Measurements from ENCODE around the gene SMC1B.
"Not testable (repeated sequence)": the region's sequence is repeated elsewhere in the genome, so short reads cannot be mapped to it uniquely, and the experiment has no call there.

The SMC1B gene, protein sequence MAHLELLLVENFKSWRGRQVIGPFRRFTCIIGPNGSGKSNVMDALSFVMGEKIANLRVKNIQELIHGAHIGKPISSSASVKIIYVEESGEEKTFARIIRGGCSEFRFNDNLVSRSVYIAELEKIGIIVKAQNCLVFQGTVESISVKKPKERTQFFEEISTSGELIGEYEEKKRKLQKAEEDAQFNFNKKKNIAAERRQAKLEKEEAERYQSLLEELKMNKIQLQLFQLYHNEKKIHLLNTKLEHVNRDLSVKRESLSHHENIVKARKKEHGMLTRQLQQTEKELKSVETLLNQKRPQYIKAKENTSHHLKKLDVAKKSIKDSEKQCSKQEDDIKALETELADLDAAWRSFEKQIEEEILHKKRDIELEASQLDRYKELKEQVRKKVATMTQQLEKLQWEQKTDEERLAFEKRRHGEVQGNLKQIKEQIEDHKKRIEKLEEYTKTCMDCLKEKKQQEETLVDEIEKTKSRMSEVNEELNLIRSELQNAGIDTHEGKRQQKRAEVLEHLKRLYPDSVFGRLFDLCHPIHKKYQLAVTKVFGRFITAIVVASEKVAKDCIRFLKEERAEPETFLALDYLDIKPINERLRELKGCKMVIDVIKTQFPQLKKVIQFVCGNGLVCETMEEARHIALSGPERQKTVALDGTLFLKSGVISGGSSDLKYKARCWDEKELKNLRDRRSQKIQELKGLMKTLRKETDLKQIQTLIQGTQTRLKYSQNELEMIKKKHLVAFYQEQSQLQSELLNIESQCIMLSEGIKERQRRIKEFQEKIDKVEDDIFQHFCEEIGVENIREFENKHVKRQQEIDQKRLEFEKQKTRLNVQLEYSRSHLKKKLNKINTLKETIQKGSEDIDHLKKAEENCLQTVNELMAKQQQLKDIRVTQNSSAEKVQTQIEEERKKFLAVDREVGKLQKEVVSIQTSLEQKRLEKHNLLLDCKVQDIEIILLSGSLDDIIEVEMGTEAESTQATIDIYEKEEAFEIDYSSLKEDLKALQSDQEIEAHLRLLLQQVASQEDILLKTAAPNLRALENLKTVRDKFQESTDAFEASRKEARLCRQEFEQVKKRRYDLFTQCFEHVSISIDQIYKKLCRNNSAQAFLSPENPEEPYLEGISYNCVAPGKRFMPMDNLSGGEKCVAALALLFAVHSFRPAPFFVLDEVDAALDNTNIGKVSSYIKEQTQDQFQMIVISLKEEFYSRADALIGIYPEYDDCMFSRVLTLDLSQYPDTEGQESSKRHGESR

DNA sequence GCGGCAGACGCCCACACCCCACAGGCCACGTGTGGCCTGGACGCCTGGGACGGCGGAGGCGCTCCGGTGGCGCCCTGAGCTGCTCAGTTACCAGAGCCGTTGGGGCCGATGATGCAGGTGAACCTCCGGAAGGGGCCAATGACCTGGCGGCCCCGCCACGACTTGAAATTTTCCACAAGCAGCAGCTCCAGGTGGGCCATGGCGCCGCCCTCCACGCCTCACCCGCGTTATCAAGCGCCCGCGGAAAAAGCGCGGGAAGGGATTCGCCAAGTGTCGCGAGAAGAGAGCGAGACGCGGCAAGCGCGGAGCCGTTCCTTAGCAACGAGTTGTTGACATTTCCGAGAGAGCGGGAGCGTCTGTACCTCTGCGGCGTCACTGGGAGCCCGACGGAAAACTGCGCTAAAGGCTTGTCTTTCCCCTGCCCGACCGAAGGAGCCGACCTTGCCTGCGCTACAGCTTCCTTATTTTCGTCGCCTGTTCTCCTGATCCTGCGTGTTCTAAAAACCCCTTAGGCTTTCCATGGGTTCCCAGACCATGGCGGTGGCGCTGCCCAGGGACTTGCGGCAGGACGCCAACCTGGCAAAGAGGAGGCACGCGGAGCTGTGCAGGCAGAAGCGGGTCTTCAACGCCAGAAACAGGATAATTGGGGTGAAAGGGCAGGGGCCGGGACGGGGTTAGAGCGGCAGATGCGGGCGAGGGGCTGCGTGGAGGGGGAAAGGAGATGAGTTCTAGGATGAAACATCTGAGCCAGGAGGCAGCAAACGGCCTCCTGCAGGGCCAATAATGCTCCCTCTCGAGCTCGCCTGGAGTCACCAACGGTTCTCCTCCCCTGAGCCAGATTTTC lies at the start of gene SMC1B, which contains the start of gene RIBC2:
SMC1B (minus strand) TSS at position 232 of the 844 bp plus-strand sequence; CDS start at position 200, 32 bp downstream.
RIBC2 (plus strand) TSS at position 326 of the 844 bp plus-strand sequence; CDS start at position 520, 194 bp downstream.
- DNase-seq (ENCODE audit: low spot score), result no peak

DNA sequence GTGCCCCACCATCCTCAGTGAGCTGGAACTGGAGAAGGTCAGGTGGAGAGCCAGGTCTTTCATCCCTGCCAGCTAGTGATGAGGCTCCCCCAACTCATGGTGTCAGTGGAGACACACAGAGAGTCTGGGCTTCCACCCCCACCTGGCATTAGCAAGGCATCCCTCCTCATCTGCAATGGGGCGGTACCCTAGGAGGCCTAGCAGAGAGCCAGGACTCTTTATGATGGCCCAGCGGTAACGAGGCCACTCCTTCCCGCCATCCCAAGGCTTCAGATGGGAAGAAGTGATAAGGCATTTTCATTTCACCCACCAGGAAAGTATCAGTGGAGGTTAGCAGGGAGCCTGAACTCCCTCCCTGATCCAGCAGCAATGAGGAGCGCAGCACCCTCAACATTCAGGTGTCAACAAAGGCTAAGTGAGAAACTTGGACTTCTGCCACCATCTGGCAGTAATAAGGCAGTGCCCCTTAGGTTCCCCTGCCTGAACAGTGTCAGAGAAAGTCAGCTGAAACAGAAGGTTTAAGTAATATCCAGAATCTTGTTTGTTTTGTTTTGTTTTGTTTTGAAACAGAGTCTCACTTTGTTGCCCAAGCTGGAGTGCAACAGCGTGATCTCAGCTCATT lies 48.7 kb upstream of the SMC1B start:
- DNase-seq (ENCODE audit: low spot score), result no peak

DNA sequence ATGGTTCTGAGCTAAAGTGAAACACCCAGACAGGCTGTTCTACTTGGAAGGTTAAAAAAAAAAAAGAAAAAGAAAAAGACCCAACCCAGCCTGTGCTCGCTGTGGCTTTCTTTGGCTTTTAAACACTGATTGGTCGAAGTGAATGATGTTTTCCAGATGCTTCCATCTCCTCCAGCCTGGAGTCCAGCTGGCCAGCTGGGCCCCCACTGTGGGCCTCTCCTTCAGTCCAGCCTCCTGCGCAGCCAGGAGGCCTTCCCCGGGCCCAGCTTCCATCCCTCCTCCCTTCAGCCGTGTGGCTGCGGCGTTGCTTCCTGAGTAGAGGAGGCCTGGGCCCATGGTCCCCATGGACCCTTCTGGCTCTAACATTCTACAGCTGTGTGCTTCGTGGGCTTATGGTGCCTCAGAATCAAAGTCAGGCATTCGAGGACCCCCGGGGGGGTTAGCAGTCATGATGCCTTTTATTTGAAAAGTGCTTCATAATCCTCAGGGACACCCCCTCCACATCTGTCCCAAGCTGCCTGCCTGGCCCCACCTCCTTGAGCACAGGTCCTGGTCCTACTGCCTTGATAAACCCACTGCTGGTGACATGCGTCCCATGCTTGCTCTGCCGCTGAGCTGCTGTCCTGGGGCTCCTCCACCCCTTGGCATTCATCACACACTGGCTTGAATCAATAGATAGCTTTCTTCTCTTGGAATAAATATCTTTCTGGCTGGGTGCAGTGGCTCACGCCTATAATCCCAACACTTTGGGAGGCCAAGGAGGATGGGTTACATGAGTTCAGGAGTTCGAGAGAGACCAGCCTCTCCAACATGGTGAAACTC lies 47.1 kb upstream of the SMC1B start:
- DNase-seq (ENCODE audit: low spot score), result no peak

DNA sequence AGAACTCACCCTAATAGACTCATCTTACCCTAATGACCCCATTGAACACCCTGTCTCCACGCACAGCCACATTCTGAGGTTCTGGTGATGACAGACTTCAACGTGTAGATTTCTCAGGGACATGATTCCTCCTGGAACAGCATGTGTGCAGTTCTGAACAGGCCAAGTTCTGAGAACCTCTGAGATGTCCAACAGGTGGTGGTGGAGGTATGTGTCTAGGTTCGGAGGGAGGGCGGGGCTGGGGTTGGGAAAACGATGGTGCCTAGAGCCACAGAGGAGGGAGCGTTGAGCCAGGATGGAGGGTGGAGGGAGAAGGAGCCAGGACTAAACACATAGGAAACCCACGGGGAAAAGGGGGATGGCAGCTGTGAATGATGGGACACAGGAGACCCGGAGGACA lies 45.8 kb upstream of the SMC1B start:
- no peak for DNase-seq (ENCODE audit: low spot score)

DNA sequence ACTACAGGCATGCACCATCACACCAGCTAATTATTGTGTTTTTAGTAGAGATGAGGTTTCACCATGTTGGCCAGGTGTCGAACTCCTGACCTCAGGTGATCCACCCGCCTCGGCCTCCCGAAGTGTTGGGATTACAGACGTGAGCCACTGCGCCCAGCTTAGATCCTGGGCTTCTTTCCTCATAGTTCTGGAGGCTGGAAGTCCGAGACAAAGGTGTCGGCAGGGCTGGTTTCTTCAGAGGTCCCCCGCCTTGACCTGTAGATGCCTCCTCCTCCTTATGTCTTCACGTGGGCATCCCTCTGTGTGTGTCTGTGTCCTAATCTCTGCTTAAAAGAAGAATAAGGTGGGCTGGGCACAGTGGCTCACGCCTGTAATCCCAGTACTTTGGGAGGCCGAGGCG lies 45.1 kb upstream of the SMC1B start:
- no peak for DNase-seq (ENCODE audit: low spot score)

DNA sequence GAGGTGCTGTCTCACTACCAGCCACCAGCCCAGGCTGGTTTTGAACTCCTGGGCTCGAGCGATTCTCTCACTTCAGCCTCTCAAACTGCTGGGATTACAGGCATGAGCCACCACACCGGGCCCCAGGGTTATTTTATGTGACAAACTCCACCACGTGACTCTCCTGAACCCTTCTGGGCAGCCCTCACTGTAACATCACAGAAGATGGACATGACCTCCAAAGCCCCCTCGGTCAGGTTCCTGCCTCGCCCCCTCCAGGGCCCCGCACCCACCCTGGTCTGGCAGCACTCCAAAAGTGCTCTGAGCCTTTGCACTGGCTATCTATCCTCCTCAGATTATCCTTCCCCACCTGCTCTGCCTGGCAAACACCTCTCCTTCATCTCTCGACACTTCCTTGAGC lies 43.4 kb upstream of the SMC1B start:
- DNase-seq (ENCODE audit: low spot score), result no peak

DNA sequence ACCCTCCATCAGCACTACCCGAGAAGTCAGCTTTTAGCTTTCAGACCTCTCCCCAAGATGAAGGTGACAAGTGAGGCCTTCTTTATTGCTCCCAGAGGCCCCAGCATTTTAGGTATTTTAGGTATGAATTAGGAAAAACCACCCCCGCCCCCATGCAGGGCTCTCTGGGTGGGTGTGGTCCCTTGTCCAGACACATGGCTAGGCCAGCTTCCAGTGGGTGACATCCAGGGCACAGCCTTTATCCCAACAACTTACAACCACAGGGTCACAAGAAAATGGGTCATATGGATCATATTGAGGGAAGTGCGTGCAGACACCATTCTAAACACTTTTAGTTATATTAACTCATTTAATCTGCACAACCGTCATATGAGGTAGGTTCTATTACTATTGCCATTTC lies 42.2 kb upstream of the SMC1B start:
- no peak for DNase-seq (ENCODE audit: low spot score)

DNA sequence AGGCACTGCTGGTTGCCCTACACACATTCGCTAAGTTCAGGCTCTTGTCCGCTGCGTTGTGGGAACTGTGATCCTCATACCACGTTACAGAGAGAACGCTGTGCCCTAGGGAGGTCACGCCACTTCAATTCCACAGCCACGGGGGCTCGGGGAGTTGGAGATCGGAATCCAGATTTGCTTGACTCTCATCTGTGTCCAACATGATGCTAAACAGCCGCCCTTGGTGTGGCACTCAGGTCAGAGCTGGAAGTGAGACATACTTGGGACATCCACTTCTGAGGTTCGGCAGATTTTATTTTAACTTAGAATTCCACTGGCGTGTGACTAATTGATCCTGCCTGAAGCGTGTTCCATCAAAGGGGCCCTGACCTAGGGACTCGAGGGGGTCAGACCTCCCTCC lies 41.8 kb upstream of the SMC1B start:
- no peak for DNase-seq (ENCODE audit: low spot score)

DNA sequence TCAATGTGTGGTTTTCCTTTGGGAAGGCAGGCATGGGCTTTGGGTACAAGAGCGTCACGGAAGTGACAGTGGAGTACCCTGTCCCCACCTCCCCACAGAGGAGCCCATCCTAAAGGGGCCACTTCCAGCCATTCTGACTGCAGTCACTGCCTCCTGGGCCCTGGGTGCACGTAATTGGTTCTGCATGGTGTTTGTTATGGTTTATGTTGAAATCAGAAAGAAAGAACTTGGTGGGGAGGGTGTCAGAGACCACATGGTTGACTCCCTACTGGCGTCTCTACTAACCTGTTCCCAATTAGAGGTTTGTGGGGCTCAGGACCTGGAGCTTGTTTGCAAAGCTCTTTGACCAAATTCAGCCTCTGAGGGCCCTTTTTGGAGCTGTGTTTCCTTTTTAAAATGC lies 40.9 kb upstream of the SMC1B start:
- no peak for DNase-seq (ENCODE audit: low spot score)

DNA sequence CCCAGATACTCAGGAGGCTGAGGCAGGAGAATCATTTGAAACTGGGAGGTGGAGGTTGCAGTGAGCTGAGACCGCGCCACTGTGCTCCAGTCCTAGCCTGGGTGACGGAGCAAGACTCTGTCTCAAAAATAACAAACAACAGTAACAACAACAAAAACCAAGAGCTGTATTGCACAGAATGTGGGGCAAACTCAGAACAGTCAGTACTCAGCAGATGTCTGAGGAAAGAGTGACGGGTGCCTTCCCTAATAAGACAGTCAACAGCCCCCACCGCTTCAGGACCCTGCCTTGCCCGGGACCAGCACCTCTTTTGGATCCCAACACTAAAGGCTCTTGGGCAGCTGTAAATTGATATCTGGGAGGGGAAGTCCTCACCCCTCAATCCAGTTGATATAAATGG lies 40.4 kb upstream of the SMC1B start:
- DNase-seq (ENCODE audit: low spot score), result no peak

DNA sequence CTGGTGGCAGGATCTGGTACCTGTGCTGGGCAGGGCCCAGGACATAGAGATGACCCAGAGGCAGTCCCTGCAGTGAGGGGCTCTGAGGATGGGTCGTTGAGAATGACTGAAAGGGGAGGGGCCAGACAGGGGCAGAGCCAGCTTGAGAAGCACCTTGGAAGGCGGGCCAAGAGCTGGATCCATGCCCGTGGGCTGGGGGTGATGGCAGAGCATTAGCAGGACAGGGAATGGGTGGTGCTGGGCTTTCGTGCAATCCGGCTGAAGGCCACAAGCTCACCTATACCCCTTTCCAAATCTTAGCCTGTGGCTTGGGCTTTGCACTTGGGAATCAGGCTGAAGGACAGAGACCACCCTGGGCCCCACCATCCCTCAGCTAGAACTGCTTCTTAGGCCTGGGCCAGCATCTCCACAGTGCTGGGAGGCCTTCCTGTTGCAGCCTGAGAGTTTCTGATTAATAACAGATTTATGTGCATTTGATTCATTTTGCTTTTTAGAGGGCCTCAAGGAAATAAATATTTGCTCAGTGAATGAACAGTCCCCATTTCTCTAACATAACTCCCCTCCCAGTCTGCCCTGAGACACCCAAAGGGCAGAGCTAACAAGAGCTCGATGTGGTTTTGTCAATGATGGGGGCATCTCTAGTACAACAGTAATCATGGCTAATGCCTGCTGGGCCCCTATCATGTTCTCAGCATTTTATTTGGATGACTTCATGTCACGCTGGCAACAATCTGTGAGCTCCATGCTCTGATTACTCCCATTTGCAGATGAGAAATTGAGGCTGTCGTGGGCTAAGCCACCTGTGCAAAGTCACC lies 39.4 kb upstream of the SMC1B start:
- no peak for DNase-seq (ENCODE audit: low spot score)

DNA sequence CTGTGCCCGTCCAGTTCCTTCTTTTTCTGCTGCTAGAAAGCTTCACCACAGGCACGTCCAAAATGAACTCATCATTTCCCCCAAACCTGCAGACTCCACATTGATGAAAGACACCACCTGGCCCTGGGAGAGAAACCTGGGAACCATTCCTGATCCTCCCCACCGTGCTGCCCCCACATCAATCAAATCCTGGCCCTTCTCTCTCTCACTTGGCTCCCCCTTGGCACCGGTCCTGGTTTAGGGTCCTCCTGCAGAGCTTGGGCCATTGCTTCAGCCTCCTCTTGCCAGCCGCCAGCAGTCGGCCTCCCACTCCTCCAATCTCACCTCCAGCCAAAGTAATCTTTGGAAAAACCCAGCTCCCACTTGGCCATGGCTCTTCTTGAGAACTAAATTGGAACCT lies 38.6 kb upstream of the SMC1B start:
- no peak for DNase-seq (ENCODE audit: low spot score)

DNA sequence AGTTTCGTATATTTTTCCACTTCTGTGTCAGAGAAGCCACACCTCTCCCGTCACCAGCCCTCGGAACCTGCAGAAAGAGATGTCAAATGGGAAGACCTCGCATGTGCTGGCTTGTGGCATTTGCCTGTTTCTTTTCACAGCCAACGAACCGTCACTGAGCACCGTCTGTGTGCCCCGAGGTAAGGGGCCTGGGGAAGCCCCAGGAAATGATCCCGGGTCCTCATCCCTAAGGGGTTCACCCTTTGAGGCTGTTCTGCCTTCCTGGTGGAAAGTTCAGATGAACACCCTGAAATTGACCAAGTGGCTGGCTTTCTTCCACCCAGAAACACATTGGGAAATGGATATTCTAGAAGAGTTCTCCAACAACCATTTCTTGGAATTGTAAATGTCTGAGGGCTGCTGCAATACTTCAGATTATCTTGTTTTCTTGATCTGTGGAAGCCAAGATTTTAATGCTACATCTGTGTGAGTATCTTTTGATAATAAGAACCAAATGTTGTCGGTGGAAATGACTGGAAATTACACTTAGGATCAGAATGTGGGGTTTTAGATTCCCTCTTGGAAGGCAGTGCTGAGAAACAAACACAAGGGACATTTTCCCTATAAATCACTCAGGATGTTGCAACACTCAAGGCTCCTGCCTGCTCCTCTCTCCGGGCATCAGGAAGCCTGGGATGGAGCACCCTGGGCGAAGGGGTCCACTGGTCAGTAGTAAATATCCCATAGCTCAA lies 37.7 kb upstream of the SMC1B start:
- DNase-seq (ENCODE audit: low spot score), result no peak

DNA sequence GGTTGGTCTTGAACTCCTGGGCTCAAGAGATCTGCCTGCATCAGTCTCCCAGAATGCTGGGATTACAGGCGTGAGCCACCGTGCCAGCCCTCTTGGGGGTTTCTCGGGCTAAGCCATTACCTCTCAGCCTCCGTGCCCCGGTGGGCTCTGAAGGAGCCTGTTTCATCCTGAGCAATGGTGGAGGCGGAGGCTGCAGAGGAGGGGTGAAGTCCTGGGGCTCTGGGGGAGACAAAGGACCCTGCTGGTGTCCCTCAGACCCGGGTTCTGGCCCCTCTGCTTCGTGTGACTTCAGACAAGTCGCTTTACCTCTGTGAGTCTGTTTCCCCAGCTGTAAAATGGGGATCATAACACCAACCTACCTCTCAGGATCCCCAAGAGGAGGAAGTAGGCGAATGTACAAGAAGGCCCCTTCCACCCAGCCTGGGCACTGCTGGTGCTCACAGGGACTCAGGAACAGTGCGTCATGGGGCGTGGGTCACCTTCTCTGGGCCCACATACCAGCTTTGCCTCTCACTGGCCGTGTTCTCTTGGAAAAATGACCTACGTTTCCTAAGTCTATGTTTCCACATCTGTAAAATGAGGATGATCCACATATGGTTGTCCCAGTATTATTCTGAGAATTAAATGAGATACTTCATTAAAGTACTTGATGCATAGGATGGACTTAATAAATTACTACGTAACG lies 36.8 kb upstream of the SMC1B start:
- no peak for DNase-seq (ENCODE audit: low spot score)

DNA sequence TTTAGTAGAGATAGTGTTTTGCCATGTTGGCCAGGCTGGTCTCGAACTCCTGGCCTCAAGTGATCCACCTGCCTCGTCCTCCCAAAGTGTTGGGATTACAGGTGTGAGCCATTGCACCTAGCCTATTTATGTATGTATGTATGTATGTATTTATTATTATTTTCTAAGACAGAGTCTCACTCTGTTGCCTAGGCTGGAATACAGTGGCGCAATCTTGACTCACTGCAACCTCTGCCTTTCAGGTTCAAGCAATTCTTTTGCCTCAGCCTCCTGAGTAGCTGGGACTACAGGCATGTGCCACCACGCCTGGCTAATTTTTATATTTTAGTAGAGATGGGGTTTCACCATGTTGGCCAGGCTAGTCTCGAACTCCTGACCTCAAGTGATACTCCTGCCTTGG lies 36.0 kb upstream of the SMC1B start:
- DNase-seq (ENCODE audit: low spot score), result not testable (repeated sequence)

DNA sequence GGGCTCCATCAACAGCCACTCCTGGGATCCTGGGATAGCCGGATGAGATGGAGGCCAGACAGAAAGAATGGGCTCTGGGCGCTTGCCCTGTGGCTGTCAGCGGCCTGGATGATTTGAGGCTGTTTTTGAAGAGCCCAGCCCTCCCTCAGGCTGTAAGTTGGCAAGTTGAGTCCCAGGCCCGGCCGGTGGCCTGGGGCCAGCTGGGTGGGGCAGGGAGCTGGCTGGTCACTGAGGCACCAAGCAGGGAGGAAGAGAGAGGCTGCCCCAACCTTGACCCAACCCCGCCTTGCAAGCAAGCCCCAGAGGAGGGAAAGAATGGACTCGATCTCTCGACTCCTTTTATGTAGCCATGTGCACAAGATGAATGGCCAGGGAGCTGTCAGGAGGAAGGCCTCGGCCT lies 35.0 kb upstream of the SMC1B start:
- DNase-seq (ENCODE audit: low spot score), result no peak

DNA sequence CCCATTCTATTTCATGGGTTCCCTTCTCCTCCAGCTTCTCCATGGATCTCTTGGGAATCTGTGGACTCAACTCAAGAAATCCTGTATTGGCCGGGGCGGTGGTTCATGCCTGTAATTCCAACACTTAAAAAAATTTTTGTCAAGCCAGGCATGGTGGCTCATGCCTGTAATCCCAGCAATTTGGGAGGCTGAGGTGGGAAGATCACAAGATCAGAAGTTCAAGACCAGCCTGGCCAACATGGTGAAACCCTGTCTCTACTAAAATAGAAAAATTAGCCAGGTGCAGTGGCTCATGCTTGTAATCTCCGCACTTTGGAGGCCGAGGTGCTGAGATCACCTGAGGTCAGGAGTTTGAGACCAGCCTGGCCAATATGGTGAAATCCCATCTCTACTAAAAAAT lies 34.2 kb upstream of the SMC1B start:
- DNase-seq (ENCODE audit: low spot score), result not testable (repeated sequence)

DNA sequence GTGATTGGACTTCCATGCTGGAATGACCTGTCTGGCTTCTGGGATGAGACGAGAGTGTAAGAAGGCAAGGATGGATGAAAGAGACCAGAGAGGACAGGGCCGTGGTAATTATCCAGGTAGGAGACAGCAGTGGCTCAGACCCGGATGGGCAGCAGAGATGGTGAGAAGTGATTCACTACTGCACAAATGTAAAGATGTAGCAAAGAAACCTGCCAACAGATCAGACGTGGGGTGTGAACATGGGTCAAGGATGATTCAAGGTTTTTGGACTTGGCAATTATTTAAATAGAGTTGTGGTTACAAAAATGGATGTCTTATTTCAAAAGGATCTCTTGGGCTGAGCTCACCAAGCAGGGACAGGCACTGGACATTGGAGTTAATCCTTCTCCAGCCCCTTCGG lies 32.8 kb upstream of the SMC1B start:
- no peak for DNase-seq (ENCODE audit: low spot score)

All from RKO (cell line).